GM13976 (cell line): ENCODE data around the gene PLXND1.
"Not testable (repeated sequence)": the region's sequence is repeated elsewhere in the genome, so short reads cannot be mapped to it uniquely, and the experiment has no call there.

Experiments used
- DNase-seq: peaks from one replicate; pipeline ENCODE4 v3.0.0; 2012; ENCODE audit warnings: low spot score
- CTCF ChIP-seq: IDR thresholded peaks from 2 replicates; pipeline ENCODE4 v1.5.1; 2012; ENCODE audit warnings: borderline replicate concordance, mild to moderate bottlenecking; ENCODE audit not compliant: insufficient read depth; ENCODE audit errors: extremely low read depth, missing control alignments, control extremely low read depth
- in situ Hi-C: fragments of 300-500 bp; cut with MboI; formaldehyde crosslinking; loops from one replicate; pipeline ENCODE4 v1.12.0; 2022; ENCODE audit warnings: low sequenced_read_pairs, mixed read lengths, inconsistent platforms; ENCODE audit not compliant: unreplicated experiment

The PLXND1 gene

GRCh38 chr3:129553171-129553570 is 53.3 kb downstream of the PLXND1 start:
- no peak for DNase-seq
- no peak for TF ChIP-seq CTCF
- in situ Hi-C loops = no loop called here

- no peak for TF ChIP-seq CTCF
- DNase-seq = no peak
- in situ Hi-C loops = no loop called here
Measured at GRCh38 chr3:129552287-129553050, 54.0 kb downstream of the PLXND1 start.

- in situ Hi-C loops = no loop called here
- DNase-seq = no peak
- TF ChIP-seq CTCF = no peak
Measured at GRCh38 chr3:129549805-129550204, 56.7 kb downstream of the PLXND1 start.

- in situ Hi-C loops = no loop called here
- no peak for DNase-seq
- no peak for TF ChIP-seq CTCF
Measured at GRCh38 chr3:129549006-129549800, 57.3 kb downstream of the PLXND1 start.

- DNase-seq = no peak
- in situ Hi-C loops = no loop called here
- no peak for TF ChIP-seq CTCF
Measured at GRCh38 chr3:129548104-129548965, 58.1 kb downstream of the PLXND1 start.

GRCh38 chr3:129547241-129547640 is 59.2 kb downstream of the PLXND1 start:
- DNase-seq = no peak
- TF ChIP-seq CTCF = no peak
- in situ Hi-C loops = no loop called here

GRCh38 chr3:129545951-129546350 is 60.5 kb downstream of the PLXND1 start:
- in situ Hi-C loops, DNase-seq: not testable (repeated sequence)
